NCI-H345 treated with DMSO at 0.1 percent for 48 hours (cell line): Measurements from ENCODE around the gene DRAP1.

Source experiments
- DNase-seq: peaks from one replicate; lab custom pipeline; 2025; ENCODE audit not compliant: unreplicated experiment; lab: John Stamatoyannopoulos, UW

DRAP1 gene

GRCh38 chr11:65960824-65961266 lies 41.6 kb downstream of the DRAP1 start:
- DNase-seq, result no peak

- peak; percentile 95 for DNase-seq
These were observed 42.3 kb downstream of the DRAP1 start, which contains the start of gene SART1 for GRCh38 chr11:65961267-65962140. TSS of gene SART1 (plus strand) at chr11:65961734. CDS start at chr11:65961781, 47 bp downstream.

- no peak for DNase-seq
These were observed 42.9 kb downstream of the DRAP1 start for GRCh38 chr11:65962141-65962564.

- DNase-seq, result no peak
These were observed 45.7 kb downstream of the DRAP1 start for GRCh38 chr11:65964906-65965305.

DNA sequence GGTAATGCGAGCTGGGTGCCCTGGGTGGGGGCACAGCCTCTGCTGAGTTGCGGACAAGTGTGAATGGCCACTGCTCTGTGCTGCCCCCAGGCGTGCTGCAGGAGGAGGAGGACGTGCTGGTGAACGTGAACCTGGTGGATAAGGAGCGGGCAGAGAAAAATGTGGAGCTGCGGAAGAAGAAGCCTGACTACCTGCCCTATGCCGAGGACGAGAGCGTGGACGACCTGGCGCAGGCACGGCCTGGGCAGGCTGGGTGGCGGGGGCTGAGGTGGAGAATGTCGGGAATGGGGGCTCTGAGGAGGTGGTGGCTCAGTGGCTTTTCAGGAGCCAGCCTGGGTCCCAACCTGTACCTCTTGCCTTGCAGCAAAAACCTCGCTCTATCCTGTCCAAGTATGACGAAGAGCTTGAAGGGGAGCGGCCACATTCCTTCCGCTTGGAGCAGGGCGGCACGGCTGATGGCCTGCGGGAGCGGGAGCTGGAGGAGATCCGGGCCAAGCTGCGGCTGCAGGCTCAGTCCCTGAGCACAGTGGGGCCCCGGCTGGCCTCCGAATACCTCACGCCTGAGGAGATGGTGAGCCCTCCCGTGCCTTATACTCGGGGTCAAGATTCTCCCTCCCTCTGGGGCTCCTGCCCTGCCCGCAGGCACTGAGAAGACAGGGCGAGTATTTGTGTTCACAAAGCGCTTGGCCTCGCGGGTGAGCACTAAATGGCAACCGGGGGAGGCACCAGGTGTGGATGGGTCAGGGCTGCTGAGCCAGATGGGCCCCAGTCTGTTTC lies 46.9 kb downstream of the DRAP1 start:
- no peak for DNase-seq

DNA sequence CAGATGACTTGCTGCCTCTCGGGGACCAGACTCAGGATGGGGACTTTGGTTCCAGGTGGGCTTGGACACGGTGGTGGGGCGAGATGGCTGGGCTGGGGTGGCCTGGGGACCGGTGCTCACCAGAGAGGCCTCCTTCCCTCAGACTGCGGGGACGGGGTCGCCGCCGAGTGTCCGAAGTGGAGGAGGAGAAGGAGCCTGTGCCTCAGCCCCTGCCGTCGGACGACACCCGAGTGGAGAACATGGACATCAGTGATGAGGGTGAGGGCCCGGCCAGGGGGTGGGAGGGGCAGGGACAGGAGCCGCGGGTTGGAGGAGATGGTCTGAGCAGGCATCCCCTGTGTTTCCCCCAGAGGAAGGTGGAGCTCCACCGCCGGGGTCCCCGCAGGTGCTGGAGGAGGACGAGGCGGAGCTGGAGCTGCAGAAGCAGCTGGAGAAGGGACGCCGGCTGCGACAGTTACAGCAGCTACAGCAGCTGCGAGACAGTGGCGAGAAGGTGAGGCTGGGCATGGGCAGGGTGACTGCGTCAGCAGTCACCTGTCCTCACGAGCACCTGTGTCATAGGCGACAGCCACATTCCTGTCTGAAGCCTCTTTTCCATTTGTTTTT lies 48.2 kb downstream of the DRAP1 start:
- DNase-seq, result no peak

DNA sequence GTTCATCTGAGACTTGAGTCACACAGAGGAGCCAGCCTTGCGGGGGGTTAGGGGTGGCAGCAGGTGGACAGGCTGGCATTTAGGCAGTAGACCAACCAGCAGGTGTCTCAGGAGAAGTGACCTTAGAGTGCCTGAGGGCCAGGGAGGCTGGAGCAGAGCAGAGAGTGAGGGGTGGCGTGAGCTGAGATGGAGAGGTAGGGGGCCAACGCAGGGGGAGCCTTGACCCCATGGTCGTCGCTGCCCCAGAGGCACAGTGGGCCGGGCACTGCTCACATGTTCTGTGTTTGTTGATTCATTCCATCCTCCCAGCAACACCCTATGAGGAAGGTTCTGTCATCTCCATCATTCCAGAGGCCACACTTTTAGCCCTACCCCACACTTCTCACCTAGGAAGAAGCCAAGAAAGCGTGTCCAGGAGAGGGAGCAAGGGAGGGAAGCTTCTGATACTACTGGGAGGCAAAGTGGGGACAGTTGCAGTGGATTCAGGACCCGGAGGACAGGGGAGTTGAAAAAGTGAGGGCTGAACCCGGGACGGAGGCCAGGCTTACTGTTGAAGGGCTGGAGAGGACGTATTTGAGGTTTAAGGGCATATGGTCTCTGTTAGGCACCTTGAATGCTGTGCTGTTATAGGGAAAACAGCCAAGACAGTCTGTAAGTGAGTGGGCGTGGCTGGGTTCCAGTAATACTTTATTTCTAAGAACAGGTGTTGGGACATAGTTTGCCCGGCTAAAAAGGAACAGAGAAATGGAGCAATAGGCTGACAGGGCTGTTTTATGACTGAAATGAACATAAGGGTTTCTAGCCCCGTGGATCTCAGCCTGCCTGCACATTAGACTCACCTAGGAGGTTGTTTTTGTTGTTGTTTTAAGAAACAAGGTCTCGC lies 49.6 kb downstream of the DRAP1 start:
- no peak for DNase-seq
